HepG2 (cell line): ENCODE data around the gene CTCF. TPM values are rescaled to one million over a fixed set of nuclear protein-coding genes. Genes with fewer than 3 reads are reported as not detected.

Experiments
- AGO1 ChIP-seq: fragments of 200-400 bp; formaldehyde crosslinking; IDR thresholded peaks from 2 replicates; pipeline ENCODE4 v1.6.1; 2017; ENCODE audit warnings: mild to moderate bottlenecking, low read depth, low read length, moderate library complexity; ENCODE audit not compliant: poor library complexity, severe bottlenecking
- BORCS8-MEF2B ChIP-seq: sonication (generic); formaldehyde crosslinking; IDR thresholded peaks from 2 replicates; pipeline ENCODE4 v1.8.0; 2022; ENCODE audit warnings: mild to moderate bottlenecking, missing genetic modification reagents
- EZH2 ChIP-seq: conservative IDR thresholded peaks from 2 replicates; pipeline ENCODE4 v1.6.1; 2012; ENCODE audit warnings: mild to moderate bottlenecking, low read depth, low read length, moderate library complexity
- FOXP1 ChIP-seq, 2 experiments: fragments of 450-650 bp in 1 of 2; IDR thresholded peaks; 2 replicates each; pipeline ENCODE4 v1.6.1; 2017 to 2018; ENCODE audit warnings: antibody characterized with exemption in 1 of 2
- GABPB1 ChIP-seq: IDR thresholded peaks from 2 replicates; pipeline ENCODE4 v1.6.1; 2016; ENCODE audit warnings: mild to moderate bottlenecking, missing genetic modification reagents, moderate library complexity, missing compliant biosample characterization
- GATAD2A ChIP-seq: IDR thresholded peaks from 2 replicates; pipeline ENCODE4 v1.6.1; 2016
- HNRNPK ChIP-seq: fragments of 200-400 bp; formaldehyde crosslinking; IDR thresholded peaks from 2 replicates; pipeline ENCODE4 v1.6.1; 2018; ENCODE audit warnings: low read length, low read depth, moderate library complexity, mild to moderate bottlenecking; ENCODE audit not compliant: poor library complexity, severe bottlenecking
- IKZF5 ChIP-seq: IDR thresholded peaks from 2 replicates; pipeline ENCODE4 v1.6.1; 2018; ENCODE audit warnings: missing genetic modification reagents, mild to moderate bottlenecking, missing compliant biosample characterization
- JUN ChIP-seq: sonication (generic); formaldehyde crosslinking; IDR thresholded peaks from 2 replicates; pipeline ENCODE4 v1.4.0; 2020; ENCODE audit warnings: mild to moderate bottlenecking, missing genetic modification reagents
- MAZ ChIP-seq, 2 experiments: sonication (generic) in 1 of 2; formaldehyde crosslinking in 1 of 2; IDR thresholded peaks; 2 replicates each; pipeline versions ENCODE4 v1.5.0 to v1.6.1; 2012 to 2020; ENCODE audit warnings: low read depth in 2 of 2, mild to moderate bottlenecking in 2 of 2, borderline replicate concordance in 1 of 2, improper control_type of control experiment in 1 of 2, low read length in 1 of 2, missing genetic modification reagents in 1 of 2, moderate library complexity in 1 of 2
- NCOA2 ChIP-seq: sonication (generic); formaldehyde crosslinking; IDR thresholded peaks from 2 replicates; pipeline ENCODE4 v1.8.0; 2022; ENCODE audit warnings: inconsistent platforms
- NFRKB ChIP-seq: fragments of 450-650 bp; IDR thresholded peaks from 2 replicates; pipeline ENCODE4 v1.6.1; 2017
- REL ChIP-seq: sonication (generic); formaldehyde crosslinking; conservative IDR thresholded peaks from 2 replicates; pipeline ENCODE4 v1.8.0; 2022; ENCODE audit warnings: mild to moderate bottlenecking, missing genetic modification reagents, moderate library complexity
- RXRA ChIP-seq: sonication (generic); formaldehyde crosslinking; IDR thresholded peaks from 2 replicates; pipeline ENCODE4 v1.5.1; 2020; ENCODE audit warnings: missing genetic modification reagents
- SRSF1 ChIP-seq: fragments of 200-400 bp; formaldehyde crosslinking; optimal IDR thresholded peaks from 2 replicates; pipeline ENCODE3; 2017; ENCODE audit warnings: mild to moderate bottlenecking, low read depth, low read length, moderate library complexity
- TBX2 ChIP-seq: sonication (generic); formaldehyde crosslinking; IDR thresholded peaks from 2 replicates; pipeline ENCODE4 v1.5.0; 2020; ENCODE audit warnings: missing genetic modification reagents, mild to moderate bottlenecking, borderline replicate concordance
- XRCC5 ChIP-seq: fragments of 200-400 bp; formaldehyde crosslinking; optimal IDR thresholded peaks from 2 replicates; pipeline ENCODE3; 2017; ENCODE audit warnings: mild to moderate bottlenecking, low read length
- ZNF234 ChIP-seq: sonication (generic); formaldehyde crosslinking; conservative IDR thresholded peaks from 2 replicates; pipeline ENCODE4 v1.5.1; 2020; ENCODE audit warnings: mild to moderate bottlenecking, missing genetic modification reagents
- ZNF589 ChIP-seq: sonication (generic); formaldehyde crosslinking; conservative IDR thresholded peaks from 2 replicates; pipeline ENCODE4 v1.8.0; 2022; ENCODE audit warnings: mild to moderate bottlenecking, moderate library complexity, missing genetic modification reagents
- ZNF747 ChIP-seq: sonication (generic); formaldehyde crosslinking; IDR thresholded peaks from 2 replicates; pipeline ENCODE4 v1.8.1; 2023; ENCODE audit warnings: missing genetic modification reagents, mild to moderate bottlenecking, borderline replicate concordance
- ZSCAN21 ChIP-seq: sonication (generic); formaldehyde crosslinking; IDR thresholded peaks from 2 replicates; pipeline ENCODE4 v1.8.0; 2022; ENCODE audit warnings: mild to moderate bottlenecking, missing genetic modification reagents, moderate library complexity, borderline replicate concordance
- ZSCAN5A ChIP-seq: sonication (generic); formaldehyde crosslinking; IDR thresholded peaks from 2 replicates; pipeline ENCODE4 v1.8.0; 2022; ENCODE audit warnings: mild to moderate bottlenecking, missing genetic modification reagents, borderline replicate concordance
- polyA plus RNA-seq, 8 experiments: library from polyadenylated mRNA; depleted of rRNA in 3 of 8; stranded (reverse) in 7 of 8; unstranded in 1 of 8; fragments of >200 nt; fragmentation: Illumina TruSeq in 4 of 8; extraction: Trizol in 4 of 8; gene quantifications; 2 replicates each; pipeline versions ENCODE4 v1.2.1 to v1.2.3, GENCODE V29; 2011 to 2016; ENCODE audit warnings: low read depth in 4 of 8, missing spikeins in 1 of 8, mixed read lengths in 1 of 8; ENCODE audit not compliant: insufficient read depth in 1 of 8
- total RNA-seq, 5 experiments: library from RNA; depleted of rRNA; stranded (reverse); fragments of >200 nt; fragmentation: Illumina TruSeq; extraction: Trizol; gene quantifications; 2 replicates each; pipeline ENCODE4 v1.2.3, GENCODE V29; 2016; ENCODE audit warnings: low read depth in 1 of 5
- TF ChIP-seq, protein P1 (sequence below): sonication (generic); formaldehyde crosslinking; IDR thresholded peaks from 2 replicates; pipeline ENCODE4 v1.5.1; 2020; ENCODE audit warnings: mild to moderate bottlenecking, missing genetic modification reagents, moderate library complexity

The CTCF gene
- total and polyA plus RNA-seq, 2 of the 13 experiments (the other 11 are each of a cell fraction or from before 2014, with no cell fraction given), result 19.5 to 37.5 TPM

- TF ChIP-seq IKZF5 (CRISPR knock-in tag) (no peak), GATAD2A (CRISPR knock-in tag) (no peak), FOXP1 (IDR thresholded peaks at IDR 0.05) (no peak), FOXP1 (CRISPR knock-in tag; IDR thresholded peaks at IDR 0.05) (no peak), NFRKB (no peak), ZSCAN21 (CRISPR knock-in tag) (peak; percentile 6; the same call in 1 of the 2 replicates), ZNF589 (CRISPR knock-in tag) (0 out of 2 replicates have a peak, but pooled peaks have one; percentile 40), SRSF1 (no peak), TBX2 (CRISPR knock-in tag) (peak; percentile 33; the same call in 1 of the 2 replicates), BORCS8-MEF2B (peak; percentile 3; the same call in 1 of the 2 replicates), RXRA (CRISPR knock-in tag) (peak; percentile 21; the same call in 1 of the 2 replicates), ZNF747 (no peak), MAZ (IDR thresholded peaks at IDR 0.05; ENCODE audit: borderline replicate concordance, low read depth, low read length) (no peak), MAZ (CRISPR knock-in tag; IDR thresholded peaks at IDR 0.05; ENCODE audit: low read depth) (peak; percentile 16), REL (0 out of 2 replicates have a peak, but pooled peaks have one; percentile 10), EZH2 (peak; percentile 65; the same call in 1 of the 2 replicates), JUN (CRISPR knock-in tag) (no peak), AGO1 (peak; percentile 20), ZSCAN5A (CRISPR knock-in tag) (no peak), GABPB1 (CRISPR knock-in tag) (peak; percentile 40; the same call in 1 of the 2 replicates), HNRNPK (peak; percentile 48), XRCC5 (peak; percentile 65), ZNF234 (CRISPR knock-in tag) (no peak), NCOA2 (CRISPR knock-in tag) (no peak)
- TF ChIP-seq, protein P1, sequence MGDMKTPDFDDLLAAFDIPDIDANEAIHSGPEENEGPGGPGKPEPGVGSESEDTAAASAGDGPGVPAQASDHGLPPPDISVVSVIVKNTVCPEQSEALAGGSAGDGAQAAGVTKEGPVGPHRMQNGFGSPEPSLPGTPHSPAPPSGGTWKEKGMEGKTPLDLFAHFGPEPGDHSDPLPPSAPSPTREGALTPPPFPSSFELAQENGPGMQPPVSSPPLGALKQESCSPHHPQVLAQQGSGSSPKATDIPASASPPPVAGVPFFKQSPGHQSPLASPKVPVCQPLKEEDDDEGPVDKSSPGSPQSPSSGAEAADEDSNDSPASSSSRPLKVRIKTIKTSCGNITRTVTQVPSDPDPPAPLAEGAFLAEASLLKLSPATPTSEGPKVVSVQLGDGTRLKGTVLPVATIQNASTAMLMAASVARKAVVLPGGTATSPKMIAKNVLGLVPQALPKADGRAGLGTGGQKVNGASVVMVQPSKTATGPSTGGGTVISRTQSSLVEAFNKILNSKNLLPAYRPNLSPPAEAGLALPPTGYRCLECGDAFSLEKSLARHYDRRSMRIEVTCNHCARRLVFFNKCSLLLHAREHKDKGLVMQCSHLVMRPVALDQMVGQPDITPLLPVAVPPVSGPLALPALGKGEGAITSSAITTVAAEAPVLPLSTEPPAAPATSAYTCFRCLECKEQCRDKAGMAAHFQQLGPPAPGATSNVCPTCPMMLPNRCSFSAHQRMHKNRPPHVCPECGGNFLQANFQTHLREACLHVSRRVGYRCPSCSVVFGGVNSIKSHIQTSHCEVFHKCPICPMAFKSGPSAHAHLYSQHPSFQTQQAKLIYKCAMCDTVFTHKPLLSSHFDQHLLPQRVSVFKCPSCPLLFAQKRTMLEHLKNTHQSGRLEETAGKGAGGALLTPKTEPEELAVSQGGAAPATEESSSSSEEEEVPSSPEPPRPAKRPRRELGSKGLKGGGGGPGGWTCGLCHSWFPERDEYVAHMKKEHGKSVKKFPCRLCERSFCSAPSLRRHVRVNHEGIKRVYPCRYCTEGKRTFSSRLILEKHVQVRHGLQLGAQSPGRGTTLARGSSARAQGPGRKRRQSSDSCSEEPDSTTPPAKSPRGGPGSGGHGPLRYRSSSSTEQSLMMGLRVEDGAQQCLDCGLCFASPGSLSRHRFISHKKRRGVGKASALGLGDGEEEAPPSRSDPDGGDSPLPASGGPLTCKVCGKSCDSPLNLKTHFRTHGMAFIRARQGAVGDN (CRISPR knock-in tag), result peak; percentile 45
Observed at GRCh38 chr16:67653128-67653788, 90.9 kb downstream of the CTCF start (continued).
